Spleen (tissue), 7 donors: ENCODE measurements around the gene RARG.
A peak's percentile ranks its signal among the peaks of the same experiment; 100 is the strongest.

Source experiments
- POLR2A ChIP-seq, 3 donors: fragments of 450-650 bp; IDR thresholded peaks; one replicate each; pipeline ENCODE4 v1.5.1; 2017; ENCODE audit warnings: antibody characterized with exemption in 3 of 3, mild to moderate bottlenecking in 1 of 3
- POLR2AphosphoS5 ChIP-seq, 3 donors: sonication (generic); formaldehyde crosslinking; IDR thresholded peaks; one replicate each; pipeline ENCODE4 v1.5.1; 2017; ENCODE audit warnings: antibody characterized with exemption in 3 of 3
- TF ChIP-seq, protein P1 (sequence below), 11 experiments: fragments of 200-600 bp in 7 of 11; fragments of 450-650 bp in 4 of 11; sonication (generic) in 4 of 11; IDR thresholded peaks in 8 of 11; conservative IDR thresholded peaks in 3 of 11; 1 replicate in 7 of 11; 2 replicates in 4 of 11; pipeline versions ENCODE4 v1.4.0 to v1.8.0; 2016 to 2021; ENCODE audit warnings: antibody characterized with exemption in 11 of 11, inconsistent platforms in 4 of 11, mild to moderate bottlenecking in 1 of 11
- donor health status: DM: no; HTN: no; CAD: no; lungs with moderate emphysema.
- donor health status: DM: no; HTN: no; CAD: no.
- donor health status: DM: no; HTN: no; CAD: no.

DNA sequence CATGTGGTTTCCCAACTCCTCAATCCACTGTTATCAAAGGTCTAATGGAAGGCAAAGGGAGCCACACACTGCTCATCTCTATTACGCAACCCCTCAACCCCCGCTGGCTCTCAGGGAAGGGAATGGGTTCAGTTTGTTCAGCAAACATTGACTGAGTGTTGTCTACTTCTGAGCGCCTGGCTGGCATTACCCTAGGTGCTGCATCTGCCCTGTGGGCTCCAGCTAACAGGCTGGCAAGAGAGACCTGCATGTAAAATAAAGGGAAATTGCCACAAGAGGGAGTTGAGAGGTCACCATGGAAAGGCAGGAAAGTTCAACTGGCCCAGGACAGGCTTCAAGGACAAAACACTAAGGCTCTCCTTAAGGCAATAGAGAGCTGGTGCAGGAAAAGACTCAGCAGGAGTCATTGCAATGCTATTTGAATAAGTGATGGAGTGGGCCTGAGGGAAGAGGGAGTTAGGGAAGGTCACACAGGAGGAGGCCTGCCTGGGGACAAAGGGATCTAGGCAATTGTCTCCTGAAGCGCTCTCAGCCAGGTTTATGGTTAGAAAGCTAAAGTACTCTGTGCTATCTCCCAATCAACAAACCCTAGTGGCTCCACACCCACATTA is 57.0 kb downstream of the RARG start:
- TF ChIP-seq, protein P1, sequence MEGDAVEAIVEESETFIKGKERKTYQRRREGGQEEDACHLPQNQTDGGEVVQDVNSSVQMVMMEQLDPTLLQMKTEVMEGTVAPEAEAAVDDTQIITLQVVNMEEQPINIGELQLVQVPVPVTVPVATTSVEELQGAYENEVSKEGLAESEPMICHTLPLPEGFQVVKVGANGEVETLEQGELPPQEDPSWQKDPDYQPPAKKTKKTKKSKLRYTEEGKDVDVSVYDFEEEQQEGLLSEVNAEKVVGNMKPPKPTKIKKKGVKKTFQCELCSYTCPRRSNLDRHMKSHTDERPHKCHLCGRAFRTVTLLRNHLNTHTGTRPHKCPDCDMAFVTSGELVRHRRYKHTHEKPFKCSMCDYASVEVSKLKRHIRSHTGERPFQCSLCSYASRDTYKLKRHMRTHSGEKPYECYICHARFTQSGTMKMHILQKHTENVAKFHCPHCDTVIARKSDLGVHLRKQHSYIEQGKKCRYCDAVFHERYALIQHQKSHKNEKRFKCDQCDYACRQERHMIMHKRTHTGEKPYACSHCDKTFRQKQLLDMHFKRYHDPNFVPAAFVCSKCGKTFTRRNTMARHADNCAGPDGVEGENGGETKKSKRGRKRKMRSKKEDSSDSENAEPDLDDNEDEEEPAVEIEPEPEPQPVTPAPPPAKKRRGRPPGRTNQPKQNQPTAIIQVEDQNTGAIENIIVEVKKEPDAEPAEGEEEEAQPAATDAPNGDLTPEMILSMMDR (IDR thresholded peaks at IDR 0.05 in 8 of 11, conservative IDR thresholded peaks at IDR 0.05 in 3 of 11) = peak in 5 of 11 experiments; percentile 7 to 28 (median 15)
- TF ChIP-seq POLR2A (IDR thresholded peaks at IDR 0.05) (no peak), POLR2AphosphoS5 (IDR thresholded peaks at IDR 0.05) (no peak)
